HUES64 (cell line): Measurements from ENCODE around the gene ASL.
"Not testable (repeated sequence)": the region's sequence is repeated elsewhere in the genome, so short reads cannot be mapped to it uniquely, and the experiment has no call there.

Experiments used
- H3K27ac ChIP-seq: 2 replicates; pipeline ENCODE4 v1.7.0; 2013; ENCODE audit warnings: low read depth, low read length, inconsistent platforms
- H3K27me3 ChIP-seq: 2 replicates; pipeline ENCODE4 v1.6.1; 2013; ENCODE audit warnings: mild to moderate bottlenecking, low read length; ENCODE audit not compliant: insufficient read depth
- H3K36me3 ChIP-seq: 2 replicates; pipeline ENCODE4 v1.6.1; 2013; ENCODE audit warnings: mild to moderate bottlenecking, low read length; ENCODE audit not compliant: insufficient read depth
- H3K4me1 ChIP-seq: 2 replicates; pipeline ENCODE4 v1.6.1; 2013; ENCODE audit warnings: mild to moderate bottlenecking, low read length, moderate library complexity; ENCODE audit not compliant: insufficient read depth
- H3K4me3 ChIP-seq: 2 replicates; pipeline ENCODE4 v1.5.1; 2013; ENCODE audit warnings: mild to moderate bottlenecking, low read length, moderate library complexity
- H3K9ac ChIP-seq: 2 replicates; pipeline ENCODE4 v1.6.1; 2013; ENCODE audit warnings: mild to moderate bottlenecking, low read depth, low read length
- H3K9me3 ChIP-seq: 2 replicates; pipeline ENCODE4 v1.6.1; 2013; ENCODE audit warnings: low read depth, low read length; ENCODE audit not compliant: insufficient read depth
- WGBS: fragments of 150-250, 120-280 bp; methylation state at CpG from one replicate; pipeline ENCODE4 v1.1.7; 2013; ENCODE audit warnings: missing lambda C conversion rate; 5-methylcytosine and 5-hydroxymethylcytosine counted together

The ASL gene

DNA sequence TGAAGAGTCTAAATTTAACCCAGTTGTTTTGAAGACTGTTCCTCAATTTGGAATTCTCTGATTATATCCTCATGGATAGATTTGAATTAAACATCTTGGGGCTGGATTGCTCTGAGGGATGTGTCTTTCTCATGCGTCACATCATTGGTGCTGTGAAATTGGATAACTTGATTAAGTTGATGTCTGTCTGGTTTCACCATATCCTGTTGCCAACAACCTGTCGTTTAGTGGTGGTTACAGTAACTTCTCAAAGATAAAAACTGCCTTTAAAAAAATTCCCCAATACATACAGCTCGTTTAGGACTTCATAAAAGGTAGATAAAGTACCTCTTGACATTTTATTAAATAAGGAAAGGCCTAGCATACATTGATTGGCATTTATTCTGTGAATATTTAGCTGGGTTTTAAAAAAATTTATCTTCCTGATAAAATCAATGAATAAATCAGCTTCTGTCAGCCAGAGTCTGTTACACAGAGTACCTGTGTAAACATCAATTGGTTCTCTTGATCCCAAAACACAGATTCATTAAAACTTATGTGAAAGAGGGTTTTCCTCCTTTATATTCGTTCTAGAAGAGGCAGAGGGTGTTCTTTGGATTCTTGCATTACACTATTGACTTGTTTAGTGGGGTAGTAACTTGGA lies 49.6 kb downstream of the ASL start:
- Histone ChIP-seq H3K27ac (no peak overlapping the region), H3K9ac (no peak overlapping the region)

DNA sequence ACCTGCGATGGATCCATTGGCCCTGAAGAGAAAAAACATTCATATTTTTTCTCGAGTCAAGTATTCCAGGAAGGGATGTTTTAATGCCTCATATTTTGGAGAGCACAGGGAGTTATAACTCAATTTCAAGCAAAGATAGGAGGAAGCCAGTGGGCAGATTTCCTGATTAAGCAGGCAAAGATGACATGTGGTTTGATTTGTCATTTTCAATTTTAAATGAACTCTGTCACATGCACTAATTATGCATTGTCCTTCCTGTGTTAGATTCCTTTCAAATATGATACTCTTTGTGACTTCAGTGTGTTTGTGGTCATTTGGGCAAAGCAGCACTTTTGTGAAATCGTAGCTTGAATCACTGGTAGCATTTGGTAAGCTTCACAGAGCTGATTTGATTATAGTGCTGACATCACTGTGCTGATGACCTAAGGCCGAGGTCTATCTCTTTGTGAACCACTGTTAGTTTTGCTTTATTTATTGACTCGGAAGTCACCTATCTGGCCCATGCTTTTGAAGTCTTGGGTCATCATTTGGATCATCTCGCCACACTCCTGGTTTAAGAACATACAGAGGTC lies 50.2 kb downstream of the ASL start:
- not testable (repeated sequence) for H3K36me3 ChIP-seq, H3K9ac ChIP-seq, H3K4me3 ChIP-seq, H3K27ac ChIP-seq, H3K4me1 ChIP-seq, H3K9me3 ChIP-seq, H3K27me3 ChIP-seq
- WGBS, result 96% methylated on average over 6 of the region's 6 CpGs

More for the DNA sequence above, 49.6 kb downstream of the ASL start:
- H3K4me1 ChIP-seq, result no peaks in the 10 kb centered on the region
- no peaks in the 10 kb centered on the region for H3K27me3 ChIP-seq
- peaks cover 2% of the 10 kb centered on the region for H3K36me3 ChIP-seq
- 93% methylated on average over 2 of the region's 4 CpGs for WGBS
- no peak overlapping the region for H3K4me3 ChIP-seq
- no peaks in the 10 kb centered on the region for H3K9me3 ChIP-seq

DNA sequence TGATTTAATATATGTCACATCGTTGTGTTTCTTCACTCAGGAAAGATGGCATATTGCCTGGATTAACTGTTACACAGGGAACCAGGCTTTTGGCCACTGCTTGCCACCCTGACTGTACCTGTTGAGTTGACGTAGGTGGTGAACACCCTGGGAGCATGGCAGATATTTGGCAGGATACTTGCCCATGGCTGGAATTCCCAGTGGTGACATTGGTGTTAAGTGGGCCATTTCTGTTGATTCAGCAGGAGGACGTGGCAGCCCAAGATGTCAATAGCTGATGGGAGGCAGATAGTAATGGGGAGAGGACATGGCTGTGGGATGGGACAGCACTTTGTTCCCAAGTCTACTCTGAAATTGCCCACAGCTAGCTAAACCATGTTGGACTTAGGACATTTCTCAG lies 51.6 kb downstream of the ASL start:
- not testable (repeated sequence) for H3K27ac ChIP-seq, H3K4me3 ChIP-seq, H3K9ac ChIP-seq, H3K4me1 ChIP-seq, H3K27me3 ChIP-seq, H3K9me3 ChIP-seq
- 95% methylated on average over 3 of the region's 3 CpGs for WGBS
- H3K36me3 ChIP-seq, result peaks cover 21% of the 10 kb centered on the region

DNA sequence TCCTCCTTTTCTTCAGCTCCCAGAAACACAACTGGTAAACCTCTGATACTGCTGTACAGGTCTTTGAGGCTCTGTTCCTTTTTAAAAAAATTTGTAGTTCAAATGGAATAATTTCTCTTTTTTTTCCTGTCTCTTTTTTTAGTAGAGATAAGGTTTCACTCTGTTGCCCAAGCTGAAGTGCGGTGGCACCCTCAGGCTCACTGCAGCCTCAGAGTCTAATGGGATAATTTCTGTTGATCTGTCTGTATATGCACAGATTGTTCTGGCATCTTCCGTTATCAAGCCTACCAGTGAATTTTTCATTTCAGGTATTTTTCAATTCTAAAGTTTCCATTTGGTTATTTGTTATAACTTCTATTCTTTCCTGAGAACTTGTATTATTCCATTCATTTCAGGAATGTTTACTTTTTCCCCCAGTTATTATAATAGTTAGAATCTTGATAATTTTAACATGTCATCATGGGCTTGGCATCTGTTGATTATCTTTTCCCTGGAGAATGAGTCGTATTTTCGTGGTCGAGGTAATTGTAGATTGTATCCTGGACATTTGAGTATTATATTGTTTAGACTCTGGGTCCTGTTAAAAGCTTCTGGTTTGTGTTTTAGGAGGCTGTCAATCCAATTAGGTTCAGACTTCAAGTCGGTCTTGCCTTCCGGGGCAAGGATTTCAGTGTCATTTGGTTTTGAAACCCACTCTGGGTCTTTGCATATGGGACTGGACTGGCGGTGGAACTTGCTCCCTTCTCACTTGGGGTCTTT lies 63.6 kb downstream of the ASL start:
- Histone ChIP-seq H3K4me3 (no peak overlapping the region), H3K9me3 (no peaks in the 10 kb centered on the region), H3K36me3 (peaks cover 73% of the 10 kb centered on the region), H3K4me1 (no peaks in the 10 kb centered on the region), H3K27ac (no peak overlapping the region), H3K27me3 (no peaks in the 10 kb centered on the region), H3K9ac (no peak overlapping the region)
- 91% methylated on average over 7 of the region's 8 CpGs for WGBS

DNA sequence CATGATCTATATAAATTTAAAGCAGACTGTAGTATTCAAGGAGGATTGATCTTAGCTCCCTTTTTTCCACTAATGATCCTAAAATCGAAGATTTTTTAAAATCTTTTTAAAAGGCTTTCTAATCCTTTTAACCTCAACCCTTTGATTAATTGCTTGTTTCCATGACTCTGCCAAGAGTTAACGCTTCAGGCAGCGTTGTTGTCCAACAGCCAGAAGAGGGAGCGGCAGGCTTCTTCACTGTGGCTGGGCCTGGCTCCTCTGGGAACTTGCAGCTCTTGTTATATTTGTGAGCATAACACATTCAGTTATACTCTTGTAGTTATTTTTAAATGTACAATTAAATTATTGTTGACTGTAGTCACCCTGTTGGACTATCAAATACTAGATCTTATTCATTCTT lies 65.3 kb downstream of the ASL start:
- Histone ChIP-seq H3K27me3 (no peaks in the 10 kb centered on the region), H3K9ac (no peak overlapping the region), H3K9me3 (no peaks in the 10 kb centered on the region), H3K4me1 (no peaks in the 10 kb centered on the region), H3K4me3 (no peak overlapping the region), H3K27ac (no peak overlapping the region), H3K36me3 (peaks cover 74% of the 10 kb centered on the region)
- 91% methylated on average over 4 of the region's 4 CpGs for WGBS

DNA sequence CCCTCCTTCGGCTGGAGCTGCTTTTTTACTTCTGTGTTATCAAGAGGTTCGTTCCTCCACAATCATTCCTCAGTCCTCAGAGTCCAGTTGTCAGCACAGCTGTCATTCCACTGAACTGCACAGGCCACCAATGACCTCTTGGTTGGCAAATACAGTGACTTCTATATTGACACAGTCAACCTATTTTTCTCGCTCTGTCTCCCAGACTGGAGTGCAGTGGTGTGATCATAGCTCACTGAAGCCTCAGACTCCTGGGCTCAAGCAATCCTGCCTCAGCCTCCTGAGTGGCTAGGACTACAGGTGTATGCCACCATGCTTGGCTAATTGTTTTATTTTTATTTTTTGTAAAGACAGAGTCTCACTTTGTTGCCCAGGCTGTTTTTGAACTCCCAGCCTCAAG lies 66.7 kb downstream of the ASL start:
- H3K36me3 ChIP-seq, result peaks cover 68% of the 10 kb centered on the region
- no peak overlapping the region for H3K4me3 ChIP-seq
- WGBS, result 95% methylated on average over 3 of the region's 3 CpGs
- H3K9ac ChIP-seq, result no peak overlapping the region
- no peaks in the 10 kb centered on the region for H3K4me1 ChIP-seq
- no peak overlapping the region for H3K27ac ChIP-seq
- no peaks in the 10 kb centered on the region for H3K27me3 ChIP-seq
- no peaks in the 10 kb centered on the region for H3K9me3 ChIP-seq

DNA sequence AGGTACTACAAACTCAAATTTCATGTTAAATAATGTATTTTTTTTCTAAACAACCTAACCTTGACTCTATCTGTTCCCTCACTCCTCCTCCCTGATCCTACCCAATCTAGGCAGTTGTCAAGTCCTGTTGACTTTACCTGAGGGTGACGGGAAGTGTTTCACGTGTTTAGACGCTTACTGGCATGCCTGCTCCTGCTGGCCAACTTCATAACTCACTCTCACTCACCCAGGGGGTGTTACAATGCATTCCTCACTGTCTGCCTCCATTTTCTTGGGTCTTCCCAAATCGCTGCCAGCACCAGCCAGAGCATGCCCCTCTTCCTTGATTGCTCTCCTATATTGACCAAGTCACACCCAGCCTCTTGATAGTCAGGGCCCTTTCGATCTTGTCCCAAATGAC lies 67.4 kb downstream of the ASL start:
- H3K9ac ChIP-seq, result no peak overlapping the region
- H3K4me3 ChIP-seq, result no peak overlapping the region
- WGBS, result 86% methylated on average over 5 of the region's 5 CpGs
- peaks cover 68% of the 10 kb centered on the region for H3K36me3 ChIP-seq
- H3K27ac ChIP-seq, result no peak overlapping the region
- H3K27me3 ChIP-seq, result no peaks in the 10 kb centered on the region
- no peaks in the 10 kb centered on the region for H3K9me3 ChIP-seq
- H3K4me1 ChIP-seq, result no peaks in the 10 kb centered on the region
